HepG2 (cell line): ENCODE results near the gene ADGRD1. TPM values are rescaled to one million over a fixed set of nuclear protein-coding genes. Genes with fewer than 3 reads are reported as not detected.

Source experiments
- ATAC-seq: fragments of 200-7000 bp; cut with Tn5 transposase; 3 replicates; pipeline ENCODE4 v1.9.1; 2020; ENCODE audit warnings: mild to moderate bottlenecking, moderate library complexity
- BruUV-seq: library from RNA; stranded (reverse); fragments of 400-500 nt; replicated peaks from 2 replicates; lab custom pipeline; 2021; lab: Mats Ljungman, UMichigan
- CTCF ChIA-PET: fragments of 300-600 bp; formaldehyde crosslinking; extraction: SDS; loops from one replicate; lab custom pipeline; 2021; ENCODE audit warnings: low total read pairs, inconsistent platforms, low intra/inter-chr PET ratio; lab: Yijun Ruan, JAX
- POLR2A ChIA-PET: fragments of 350-600 bp; sonication (Branson Sonifier 250); formaldehyde crosslinking; loops from one replicate; lab custom pipeline; 2020; ENCODE audit warnings: antibody characterized with exemption, inconsistent platforms; lab: Yijun Ruan, JAX
- DNase-seq: peaks from one replicate; pipeline ENCODE4 v3.0.0-alpha.2; 2015; ENCODE audit warnings: low spot score
- FAIRE-seq: peaks from 3 replicates; lab custom pipeline; 2011; peaks lifted over from hg19 to GRCh38; lab: Jason Lieb, UNC
- H2AFZ ChIP-seq: one replicate; pipeline ENCODE4 v1.6.1; 2011; ENCODE audit warnings: low read length, inconsistent platforms
- H3K27ac ChIP-seq: fragments of 300-600 bp; 3 replicates; pipeline ENCODE4 v1.8.0; 2011; ENCODE audit warnings: mixed run types, mild to moderate bottlenecking, mixed read lengths, low read length, inconsistent platforms; ENCODE audit not compliant: insufficient read depth; ENCODE audit errors: extremely low read length
- H3K27me3 ChIP-seq, 2 experiments: fragments of 200-600 bp in 1 of 2; 2 replicates in 1 of 2; 3 replicates in 1 of 2; pipeline versions ENCODE4 v1.6.0 to v1.8.0; 2011; ENCODE audit warnings: low read length in 2 of 2, mild to moderate bottlenecking in 2 of 2, moderate library complexity in 2 of 2, inconsistent platforms in 1 of 2; ENCODE audit not compliant: insufficient read depth in 2 of 2, control insufficient read depth in 1 of 2
- H3K36me3 ChIP-seq, 2 experiments: fragments of 200-600 bp in 1 of 2; replicated peaks in 1 of 2; 2 replicates in 1 of 2; 3 replicates in 1 of 2; pipeline versions ENCODE4 v1.5.1 to v1.8.0; 2011; ENCODE audit warnings: low read length in 2 of 2, inconsistent platforms in 1 of 2; ENCODE audit not compliant: insufficient read depth in 2 of 2, control insufficient read depth in 1 of 2
- H3K4me1 ChIP-seq: 2 replicates; pipeline ENCODE4 v1.5.1; 2012; ENCODE audit warnings: low read length, inconsistent platforms; ENCODE audit not compliant: insufficient read depth
- H3K4me2 ChIP-seq: 2 replicates; pipeline ENCODE4 v1.6.0; 2011; ENCODE audit warnings: low read depth, low read length, inconsistent platforms
- H3K4me3 ChIP-seq, 3 experiments: fragments of 200-600 bp in 1 of 3; sonication (generic), shearing (Covaris generic) in 1 of 3; replicated peaks in 1 of 3; 2 replicates each; pipeline ENCODE4 v1.5.1; 2011 to 2016; ENCODE audit warnings: low read length in 3 of 3, inconsistent platforms in 2 of 3, low read depth in 2 of 3, mild to moderate bottlenecking in 2 of 3, control low read depth in 1 of 3, mixed read lengths in 1 of 3; ENCODE audit not compliant: insufficient read depth in 1 of 3
- H3K79me2 ChIP-seq: one replicate; pipeline ENCODE4 v1.6.1; 2011; ENCODE audit warnings: low read length, inconsistent platforms; ENCODE audit not compliant: insufficient read depth
- H3K9ac ChIP-seq: 2 replicates; pipeline ENCODE4 v1.6.0; 2011; ENCODE audit warnings: mild to moderate bottlenecking, low read depth, low read length, inconsistent platforms; ENCODE audit not compliant: insufficient read depth
- H3K9me3 ChIP-seq: 2 replicates; pipeline ENCODE4 v1.5.1; 2012; ENCODE audit warnings: mild to moderate bottlenecking, low read length
- H4K20me1 ChIP-seq: 2 replicates; pipeline ENCODE4 v1.6.0; 2011; ENCODE audit warnings: inconsistent platforms, mild to moderate bottlenecking, low read length, moderate library complexity; ENCODE audit not compliant: insufficient read depth
- AKAP8 ChIP-seq: sonication (generic); formaldehyde crosslinking; IDR thresholded peaks from 2 replicates; pipeline ENCODE4 v1.5.1; 2020; ENCODE audit warnings: mild to moderate bottlenecking, missing genetic modification reagents
- CREB1 ChIP-seq, 2 experiments: fragments of 450-650 bp in 1 of 2; IDR thresholded peaks; 2 replicates each; pipeline ENCODE4 v1.6.1; 2016 to 2017; ENCODE audit warnings: control low read depth in 1 of 2, mild to moderate bottlenecking in 1 of 2, missing compliant biosample characterization in 1 of 2, missing genetic modification characterization in 1 of 2
- DMAP1 ChIP-seq: IDR thresholded peaks from 2 replicates; pipeline ENCODE4 v1.6.1; 2016
- HNRNPK ChIP-seq: fragments of 200-400 bp; formaldehyde crosslinking; IDR thresholded peaks from 2 replicates; pipeline ENCODE4 v1.6.1; 2018; ENCODE audit warnings: low read length, low read depth, moderate library complexity, mild to moderate bottlenecking; ENCODE audit not compliant: poor library complexity, severe bottlenecking
- HOXA7 ChIP-seq: sonication (generic); formaldehyde crosslinking; IDR thresholded peaks from 2 replicates; pipeline ENCODE4 v1.8.1; 2022; ENCODE audit warnings: mild to moderate bottlenecking, missing genetic modification reagents, moderate library complexity
- KDM3A ChIP-seq: IDR thresholded peaks from 2 replicates; pipeline ENCODE4 v1.6.1; 2018; ENCODE audit warnings: low read depth, missing compliant biosample characterization
- POGZ ChIP-seq: sonication (generic); formaldehyde crosslinking; IDR thresholded peaks from 2 replicates; pipeline ENCODE4 v1.4.0; 2020; ENCODE audit warnings: mild to moderate bottlenecking, missing genetic modification reagents
- RBM39 ChIP-seq: fragments of 200-400 bp; formaldehyde crosslinking; IDR thresholded peaks from one replicate; pipeline ENCODE4 v1.6.1; 2018; ENCODE audit warnings: antibody characterized with exemption, mild to moderate bottlenecking, low read depth, low read length; ENCODE audit not compliant: poor library complexity, severe bottlenecking
- RFX3 ChIP-seq: IDR thresholded peaks from 2 replicates; pipeline ENCODE4 v1.6.1; 2016; ENCODE audit warnings: missing biosample characterization, missing genetic modification reagents
- RNF2 ChIP-seq: fragments of 450-650 bp; conservative IDR thresholded peaks from 2 replicates; pipeline ENCODE4 v1.6.1; 2016; ENCODE audit warnings: low read depth
- U2AF1 ChIP-seq: fragments of 200-400 bp; formaldehyde crosslinking; optimal IDR thresholded peaks from 2 replicates; pipeline ENCODE3; 2017; ENCODE audit warnings: mild to moderate bottlenecking, low read depth, low read length
- ZBTB37 ChIP-seq: sonication (generic); formaldehyde crosslinking; IDR thresholded peaks from 2 replicates; pipeline ENCODE4 v1.4.0; 2020; ENCODE audit warnings: mild to moderate bottlenecking, missing genetic modification reagents
- ZNF567 ChIP-seq: sonication (generic); formaldehyde crosslinking; IDR thresholded peaks from 2 replicates; pipeline ENCODE4 v1.8.1; 2023; ENCODE audit warnings: mild to moderate bottlenecking, missing genetic modification reagents, borderline replicate concordance
- ZNF720 ChIP-seq: sonication (generic); formaldehyde crosslinking; IDR thresholded peaks from 2 replicates; pipeline ENCODE4 v1.4.0; 2020; ENCODE audit warnings: missing genetic modification reagents
- ZNF75D ChIP-seq: sonication (generic); formaldehyde crosslinking; IDR thresholded peaks from 2 replicates; pipeline ENCODE4 v1.8.1; 2023; ENCODE audit warnings: missing genetic modification reagents, mild to moderate bottlenecking, borderline replicate concordance
- ZNF850 ChIP-seq: sonication (generic); formaldehyde crosslinking; conservative IDR thresholded peaks from 2 replicates; pipeline ENCODE4 v1.9.0; 2021; ENCODE audit warnings: mild to moderate bottlenecking, missing genetic modification reagents
- ZSCAN30 ChIP-seq: sonication (generic); formaldehyde crosslinking; IDR thresholded peaks from 2 replicates; pipeline ENCODE4 v1.5.0; 2020; ENCODE audit warnings: mild to moderate bottlenecking, missing genetic modification reagents
- WGBS: methylation state at CpG from one replicate; pipeline ENCODE4 v1.1.6; 2017; ENCODE audit warnings: low lambda C conversion rate; 5-methylcytosine and 5-hydroxymethylcytosine counted together
- in situ Hi-C: cut with HindIII; loops from 2 replicates; pipeline ENCODE4 v1.10.0; 2017; ENCODE audit warnings: low pct_unique_long_range_greater_than_20kb; ENCODE audit not compliant: extremely low pct_ligation_motif_present
- intact Hi-C: fragments of 100-400 bp; cut with micrococcal nuclease; formaldehyde crosslinking; loops from one replicate; pipeline ENCODE4 v1.10.0; 2022; ENCODE audit not compliant: unreplicated experiment
- polyA plus RNA-seq, 8 experiments: library from polyadenylated mRNA; depleted of rRNA in 3 of 8; stranded (reverse) in 7 of 8; unstranded in 1 of 8; fragments of >200 nt; fragmentation: Illumina TruSeq in 4 of 8; extraction: Trizol in 4 of 8; gene quantifications; 2 replicates each; pipeline versions ENCODE4 v1.2.1 to v1.2.3, GENCODE V29; 2011 to 2016; ENCODE audit warnings: low read depth in 4 of 8, missing spikeins in 1 of 8, mixed read lengths in 1 of 8; ENCODE audit not compliant: insufficient read depth in 1 of 8
- total RNA-seq, 5 experiments: library from RNA; depleted of rRNA; stranded (reverse); fragments of >200 nt; fragmentation: Illumina TruSeq; extraction: Trizol; gene quantifications; 2 replicates each; pipeline ENCODE4 v1.2.3, GENCODE V29; 2016; ENCODE audit warnings: low read depth in 1 of 5
- TF ChIP-seq, protein P1 (sequence below): sonication (generic); formaldehyde crosslinking; IDR thresholded peaks from 2 replicates; pipeline ENCODE4 v1.8.0; 2022; ENCODE audit warnings: mild to moderate bottlenecking, missing genetic modification reagents

The ADGRD1 gene
- total and polyA plus RNA-seq, 2 of the 13 experiments (the other 11 are each of a cell fraction or from before 2014, with no cell fraction given): 0.46 to 12.4 TPM

GRCh38 chr12:131126662-131127173 is 173.0 kb downstream of the ADGRD1 start:
- POLR2A ChIA-PET: no interaction called here
- 84% methylated on average over 7 of the region's 7 CpGs for WGBS
- no TSS peak for BruUV-seq

DNA sequence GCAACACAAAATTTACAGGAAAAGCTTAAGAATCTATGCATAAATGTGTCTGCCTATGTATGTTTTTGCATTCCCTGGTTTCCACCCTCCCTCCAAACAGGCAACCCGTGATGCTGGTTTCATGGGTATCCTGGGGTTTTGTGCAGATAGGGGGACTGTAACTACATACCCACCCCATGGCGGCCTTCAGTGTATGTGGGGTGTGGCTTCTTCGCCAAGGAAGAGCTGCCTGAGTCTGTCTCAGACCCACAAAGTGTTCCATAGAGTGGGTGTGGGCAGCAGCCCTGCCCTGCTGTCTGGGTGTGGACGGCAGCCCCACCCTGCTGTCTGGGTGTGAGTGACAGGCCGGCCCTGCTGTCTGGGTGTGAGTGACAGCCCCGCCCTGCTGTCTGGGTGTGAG is 174.8 kb downstream of the ADGRD1 start:
- no peak overlapping the region for H2AFZ ChIP-seq
- BruUV-seq: no TSS peak
- CTCF ChIA-PET: no interaction called here
- no peak overlapping the region for H3K4me2 ChIP-seq
- FAIRE-seq: no peak
- H4K20me1 ChIP-seq: no peaks in the 10 kb centered on the region
- no peak overlapping the region for H3K4me3 ChIP-seq
- no peaks in the 10 kb centered on the region for H3K4me1 ChIP-seq
- H3K9ac ChIP-seq: no peak overlapping the region
- no peaks in the 10 kb centered on the region; a peak in 1 of 5 replicates for H3K27me3 ChIP-seq
- in situ Hi-C loops (no loop called here), intact Hi-C loops (no loop called here)
- DNase-seq: no peak
- no peak overlapping the region for H3K27ac ChIP-seq
- POLR2A ChIA-PET: no interaction called here
- ATAC-seq: no peak
- 95% methylated on average over 4 of the region's 6 CpGs for WGBS
- H3K36me3 ChIP-seq: no peaks in the 10 kb centered on the region
- H3K79me2 ChIP-seq: no peaks in the 10 kb centered on the region
- H3K9me3 ChIP-seq: no peaks in the 10 kb centered on the region
- no peak for TF ChIP-seq RNF2
- TF ChIP-seq HOXA7 (CRISPR knock-in tag): no peak
- no peak for TF ChIP-seq KDM3A (CRISPR knock-in tag)
- no peak for TF ChIP-seq CREB1 (IDR thresholded peaks at IDR 0.05)
- no peak for TF ChIP-seq CREB1 (CRISPR knock-in tag; IDR thresholded peaks at IDR 0.05)
- TF ChIP-seq AKAP8 (CRISPR knock-in tag): no peak
- TF ChIP-seq RBM39: no peak
- TF ChIP-seq ZNF75D (CRISPR knock-in tag): no peak
- TF ChIP-seq ZNF850: no peak
- no peak for TF ChIP-seq ZBTB37 (CRISPR knock-in tag)
- TF ChIP-seq, protein P1, sequence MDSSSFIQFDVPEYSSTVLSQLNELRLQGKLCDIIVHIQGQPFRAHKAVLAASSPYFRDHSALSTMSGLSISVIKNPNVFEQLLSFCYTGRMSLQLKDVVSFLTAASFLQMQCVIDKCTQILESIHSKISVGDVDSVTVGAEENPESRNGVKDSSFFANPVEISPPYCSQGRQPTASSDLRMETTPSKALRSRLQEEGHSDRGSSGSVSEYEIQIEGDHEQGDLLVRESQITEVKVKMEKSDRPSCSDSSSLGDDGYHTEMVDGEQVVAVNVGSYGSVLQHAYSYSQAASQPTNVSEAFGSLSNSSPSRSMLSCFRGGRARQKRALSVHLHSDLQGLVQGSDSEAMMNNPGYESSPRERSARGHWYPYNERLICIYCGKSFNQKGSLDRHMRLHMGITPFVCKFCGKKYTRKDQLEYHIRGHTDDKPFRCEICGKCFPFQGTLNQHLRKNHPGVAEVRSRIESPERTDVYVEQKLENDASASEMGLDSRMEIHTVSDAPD (CRISPR knock-in tag): no peak
- no peak for TF ChIP-seq HNRNPK

More at GRCh38 chr12:131126662-131127173, 173.0 kb downstream of the ADGRD1 start:
- Histone ChIP-seq H4K20me1 (no peaks in the 10 kb centered on the region), H3K79me2 (no peaks in the 10 kb centered on the region), H3K4me3 (no peak overlapping the region), H3K9me3 (no peaks in the 10 kb centered on the region), H3K9ac (no peak overlapping the region), H3K4me2 (no peak overlapping the region), H3K27ac (no peak overlapping the region), H3K36me3 (no peaks in the 10 kb centered on the region), H3K4me1 (no peaks in the 10 kb centered on the region), H2AFZ (no peak overlapping the region), H3K27me3 (no peaks in the 10 kb centered on the region)
- no peak for ATAC-seq
- in situ Hi-C loops (no loop called here), intact Hi-C loops (no loop called here)
- CTCF ChIA-PET: no interaction called here
- no peak for DNase-seq
- no peak for FAIRE-seq
- TF ChIP-seq DMAP1 (CRISPR knock-in tag) (no peak), U2AF1 (no peak), ZSCAN30 (CRISPR knock-in tag) (no peak), ZNF567 (CRISPR knock-in tag) (no peak), RFX3 (CRISPR knock-in tag) (no peak), ZNF720 (CRISPR knock-in tag) (no peak), POGZ (CRISPR knock-in tag) (no peak)
